Measurements from ENCODE around the gene MRPS26. TPM values are rescaled to one million over a fixed set of nuclear protein-coding genes. Genes with fewer than 3 reads are reported as not detected.
"Not testable (repeated sequence)": the region's sequence is repeated elsewhere in the genome, so short reads cannot be mapped to it uniquely, and the experiment has no call there.

The MRPS26 gene
- total RNA-seq, 1 donor from 2014 or later: 37.0 TPM

GRCh38 chr20:3047486-3048419 is 1.9 kb downstream of the MRPS26 start:
- no peak for DNase-seq (ENCODE audit: low spot score)
- H2AFZ ChIP-seq (replicated peaks): no peak overlapping the region
- H3K4me3 ChIP-seq: no peak overlapping the region
- H3K9me3 Mint-ChIP-seq: no peaks in the 10 kb centered on the region
- peaks cover 18% of the 10 kb centered on the region for H3F3A ChIP-seq (ENCODE audit: low read depth)
- peaks cover 17% of the 10 kb centered on the region for H3K36me3 Mint-ChIP-seq
- no peak for TF ChIP-seq EZH2phosphoT487 (IDR thresholded peaks at IDR 0.05)
- TF ChIP-seq, protein P1, sequence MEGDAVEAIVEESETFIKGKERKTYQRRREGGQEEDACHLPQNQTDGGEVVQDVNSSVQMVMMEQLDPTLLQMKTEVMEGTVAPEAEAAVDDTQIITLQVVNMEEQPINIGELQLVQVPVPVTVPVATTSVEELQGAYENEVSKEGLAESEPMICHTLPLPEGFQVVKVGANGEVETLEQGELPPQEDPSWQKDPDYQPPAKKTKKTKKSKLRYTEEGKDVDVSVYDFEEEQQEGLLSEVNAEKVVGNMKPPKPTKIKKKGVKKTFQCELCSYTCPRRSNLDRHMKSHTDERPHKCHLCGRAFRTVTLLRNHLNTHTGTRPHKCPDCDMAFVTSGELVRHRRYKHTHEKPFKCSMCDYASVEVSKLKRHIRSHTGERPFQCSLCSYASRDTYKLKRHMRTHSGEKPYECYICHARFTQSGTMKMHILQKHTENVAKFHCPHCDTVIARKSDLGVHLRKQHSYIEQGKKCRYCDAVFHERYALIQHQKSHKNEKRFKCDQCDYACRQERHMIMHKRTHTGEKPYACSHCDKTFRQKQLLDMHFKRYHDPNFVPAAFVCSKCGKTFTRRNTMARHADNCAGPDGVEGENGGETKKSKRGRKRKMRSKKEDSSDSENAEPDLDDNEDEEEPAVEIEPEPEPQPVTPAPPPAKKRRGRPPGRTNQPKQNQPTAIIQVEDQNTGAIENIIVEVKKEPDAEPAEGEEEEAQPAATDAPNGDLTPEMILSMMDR (IDR thresholded peaks at IDR 0.05): no peak
- no peak for TF ChIP-seq EZH2 (IDR thresholded peaks at IDR 0.05)
- H3K36me3 ChIP-seq: peaks cover 7% of the 10 kb centered on the region
- peak overlapping the region; percentile 91 for H3K4me2 ChIP-seq
- H3K9ac ChIP-seq: no peak overlapping the region
- peaks cover 16% of the 10 kb centered on the region for H3K79me2 ChIP-seq (ENCODE audit: low read depth)
- peak overlapping the region; percentile 91 for H3K4me3 Mint-ChIP-seq
- no peak overlapping the region for H3K27ac Mint-ChIP-seq
- H3K27me3 ChIP-seq: no peaks in the 10 kb centered on the region
- H3K27me3 Mint-ChIP-seq (ENCODE audit: insufficient read depth, low read depth): peaks cover 5% of the 10 kb centered on the region
- no peaks in the 10 kb centered on the region for H3K9me3 ChIP-seq (ENCODE audit: low read depth)
- peaks cover 14% of the 10 kb centered on the region for H4K20me1 ChIP-seq (ENCODE audit: low read depth)
- peaks cover 11% of the 10 kb centered on the region for H3K4me1 Mint-ChIP-seq
- peaks cover 3% of the 10 kb centered on the region for H3K4me1 ChIP-seq
- H3K27ac ChIP-seq: no peak overlapping the region

DNA sequence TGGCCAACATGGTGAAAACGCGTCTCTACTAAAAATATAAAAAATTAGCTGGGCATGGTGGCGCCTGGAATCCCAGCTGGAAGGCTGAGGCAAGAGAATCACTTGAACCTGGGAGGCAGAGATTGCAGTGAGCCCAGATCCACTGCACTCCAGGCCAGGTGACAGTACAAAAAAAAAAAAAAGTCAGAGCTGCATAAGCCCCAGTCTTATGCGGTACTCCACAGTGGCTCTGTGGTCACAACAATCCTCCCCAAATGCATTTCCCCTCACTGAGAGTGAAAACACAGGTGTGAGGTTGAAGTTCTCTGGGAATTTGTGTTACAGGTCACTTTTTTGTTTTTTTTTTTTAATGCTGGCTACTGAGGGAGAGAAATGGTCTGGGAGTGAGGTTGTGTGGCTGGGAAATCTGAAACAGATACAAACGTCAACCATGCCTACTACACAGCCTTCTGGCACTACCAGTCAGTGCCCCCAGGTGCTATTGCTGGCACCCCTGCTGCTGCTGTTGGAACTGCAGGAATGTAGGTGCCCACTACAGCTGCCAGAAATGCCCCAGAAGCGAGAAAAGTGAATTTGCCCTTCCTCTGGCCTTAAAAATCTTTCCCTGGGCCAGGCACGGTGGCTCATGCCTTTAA is 5.7 kb downstream of the MRPS26 start:
- H3K27ac ChIP-seq: no peak overlapping the region
- H3K27ac Mint-ChIP-seq: no peak overlapping the region
- H3K9me3 Mint-ChIP-seq: no peaks in the 10 kb centered on the region

GRCh38 chr20:3059489-3059888 is 13.6 kb downstream of the MRPS26 start:
- no peaks in the 10 kb centered on the region for H3K79me2 ChIP-seq (ENCODE audit: low read depth)
- no peak overlapping the region for H3K9ac ChIP-seq
- no peak for TF ChIP-seq EZH2 (IDR thresholded peaks at IDR 0.05)
- TF ChIP-seq EZH2phosphoT487 (IDR thresholded peaks at IDR 0.05): no peak
- TF ChIP-seq, protein P1 (IDR thresholded peaks at IDR 0.05): no peak
- H3K36me3 Mint-ChIP-seq: no peaks in the 10 kb centered on the region
- H3K27me3 Mint-ChIP-seq (ENCODE audit: insufficient read depth, low read depth): peaks cover 4% of the 10 kb centered on the region
- DNase-seq (ENCODE audit: low spot score): no peak
- no peak overlapping the region for H3K4me2 ChIP-seq
- H3K9me3 ChIP-seq (ENCODE audit: low read depth): no peaks in the 10 kb centered on the region
- H3K4me1 ChIP-seq: no peaks in the 10 kb centered on the region
- H3K36me3 ChIP-seq: no peaks in the 10 kb centered on the region
- H3K27me3 ChIP-seq: no peaks in the 10 kb centered on the region
- no peaks in the 10 kb centered on the region for H4K20me1 ChIP-seq (ENCODE audit: low read depth)
- H3F3A ChIP-seq (ENCODE audit: low read depth): no peaks in the 10 kb centered on the region
- H3K27ac Mint-ChIP-seq: no peak overlapping the region
- H2AFZ ChIP-seq (replicated peaks): no peak overlapping the region
- no peak overlapping the region for H3K4me3 ChIP-seq
- H3K27ac ChIP-seq: no peak overlapping the region
- H3K9me3 Mint-ChIP-seq: peaks cover 3% of the 10 kb centered on the region
- H3K4me3 Mint-ChIP-seq: no peak overlapping the region
- no peaks in the 10 kb centered on the region for H3K4me1 Mint-ChIP-seq

More for the DNA sequence above, 5.7 kb downstream of the MRPS26 start:
- H3K9me3 ChIP-seq (ENCODE audit: low read depth): no peaks in the 10 kb centered on the region
- H3K27me3 Mint-ChIP-seq (ENCODE audit: insufficient read depth, low read depth): peaks cover 2% of the 10 kb centered on the region
- peaks cover 12% of the 10 kb centered on the region for H3K79me2 ChIP-seq (ENCODE audit: low read depth)
- H3K4me1 ChIP-seq: no peaks in the 10 kb centered on the region
- peaks cover 14% of the 10 kb centered on the region for H4K20me1 ChIP-seq (ENCODE audit: low read depth)
- peaks cover 11% of the 10 kb centered on the region for H3F3A ChIP-seq (ENCODE audit: low read depth)
- H3K4me3 Mint-ChIP-seq: no peak overlapping the region
- DNase-seq (ENCODE audit: low spot score): no peak
- no peak overlapping the region for H2AFZ ChIP-seq (replicated peaks)
- no peak overlapping the region for H3K4me2 ChIP-seq
- no peak overlapping the region for H3K9ac ChIP-seq
- H3K4me1 Mint-ChIP-seq: peaks cover 6% of the 10 kb centered on the region
- no peak overlapping the region for H3K4me3 ChIP-seq
- H3K36me3 Mint-ChIP-seq: peaks cover 15% of the 10 kb centered on the region
- TF ChIP-seq EZH2phosphoT487 (IDR thresholded peaks at IDR 0.05) (no peak), EZH2 (IDR thresholded peaks at IDR 0.05) (no peak)
- TF ChIP-seq, protein P1 (IDR thresholded peaks at IDR 0.05): no peak
- peaks cover 7% of the 10 kb centered on the region for H3K36me3 ChIP-seq
- no peaks in the 10 kb centered on the region for H3K27me3 ChIP-seq

DNA sequence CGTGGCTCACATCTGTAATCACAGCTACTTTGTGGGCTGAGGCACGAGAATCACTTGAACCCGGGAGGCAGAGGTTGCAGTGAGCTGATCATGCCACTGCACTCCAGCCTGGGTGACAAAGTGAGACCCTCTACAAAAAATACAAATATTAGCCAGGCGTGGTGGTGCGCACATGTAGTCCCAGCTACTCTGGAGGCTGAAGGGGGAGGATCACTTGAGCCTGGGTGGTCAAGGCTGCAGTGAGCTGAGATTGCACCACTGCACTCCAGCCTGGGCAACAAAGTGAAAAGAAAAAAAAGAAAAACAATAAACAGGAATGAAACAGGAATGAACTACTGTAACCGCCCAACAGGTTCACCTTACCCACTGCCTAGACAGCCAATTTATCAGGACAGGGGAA is 18.3 kb downstream of the MRPS26 start:
- H3K9ac ChIP-seq; H3K9me3 Mint-ChIP-seq; H3K9me3 ChIP-seq (ENCODE audit: low read depth); DNase-seq (ENCODE audit: low spot score); H3K27me3 ChIP-seq; H3K4me1 Mint-ChIP-seq; H3K36me3 ChIP-seq; H3K4me3 ChIP-seq; H3K27ac Mint-ChIP-seq; H3K36me3 Mint-ChIP-seq; H3K4me2 ChIP-seq; H3K4me3 Mint-ChIP-seq; H3K27ac ChIP-seq; H2AFZ ChIP-seq (replicated peaks); H3K4me1 ChIP-seq; H3K27me3 Mint-ChIP-seq (ENCODE audit: insufficient read depth, low read depth); H3F3A ChIP-seq (ENCODE audit: low read depth); H4K20me1 ChIP-seq (ENCODE audit: low read depth); H3K79me2 ChIP-seq (ENCODE audit: low read depth): not testable (repeated sequence)

All from neural progenitor cell (in vitro differentiated cells).